Keratinocyte (primary cell): ENCODE results near the gene CUL4A. TPM values are rescaled to one million over a fixed set of nuclear protein-coding genes. Genes with fewer than 3 reads are reported as not detected.
A peak's percentile ranks its signal among the peaks of the same experiment; 100 is the strongest.

ENCODE experiments used
- DNase-seq: peaks from one replicate; pipeline ENCODE4 v3.0.0-alpha.2; 2011; ENCODE audit warnings: low read depth, missing footprints, low spot score
- FAIRE-seq: peaks from 2 replicates; lab custom pipeline; 2011; peaks lifted over from hg19 to GRCh38; lab: Jason Lieb, UNC
- H2AFZ ChIP-seq: 2 replicates; pipeline ENCODE4 v1.6.0; 2012; ENCODE audit warnings: low read length, control low read depth, inconsistent platforms; ENCODE audit not compliant: control insufficient read depth
- H3K27ac ChIP-seq: 2 replicates; pipeline ENCODE4 v1.5.1; 2011; ENCODE audit warnings: low read length; ENCODE audit not compliant: control insufficient read depth, insufficient read depth
- H3K27me3 ChIP-seq: 3 replicates; pipeline ENCODE4 v1.6.0; 2011; ENCODE audit warnings: low read length; ENCODE audit not compliant: control insufficient read depth, insufficient read depth; ENCODE audit errors: extremely low read depth
- H3K36me3 ChIP-seq, 2 experiments: 2 replicates in 1 of 2; 3 replicates in 1 of 2; pipeline ENCODE4 v1.5.1; 2011; ENCODE audit warnings: low read length in 2 of 2, mild to moderate bottlenecking in 1 of 2; ENCODE audit not compliant: control insufficient read depth in 2 of 2, insufficient read depth in 2 of 2; ENCODE audit errors: extremely low read depth in 1 of 2
- H3K4me1 ChIP-seq: 3 replicates; pipeline ENCODE4 v1.5.1; 2011; ENCODE audit warnings: low read length; ENCODE audit not compliant: control insufficient read depth, insufficient read depth; ENCODE audit errors: extremely low read depth
- H3K4me2 ChIP-seq: 3 replicates; pipeline ENCODE4 v1.6.0; 2011; ENCODE audit warnings: low read depth, low read length; ENCODE audit not compliant: control insufficient read depth, insufficient read depth; ENCODE audit errors: extremely low read depth
- H3K4me3 ChIP-seq, 3 experiments: fragments of 200-600 bp in 1 of 3; sonication (generic) in 1 of 3; 2 replicates in 2 of 3; 3 replicates in 1 of 3; pipeline ENCODE4 v1.5.1; 2011 to 2016; ENCODE audit warnings: low read length in 3 of 3, mild to moderate bottlenecking in 3 of 3, control low read depth in 2 of 3, inconsistent platforms in 1 of 3, low read depth in 1 of 3, mixed read lengths in 1 of 3, mixed run types in 1 of 3, moderate library complexity in 1 of 3; ENCODE audit not compliant: control insufficient read depth in 2 of 3, insufficient read depth in 2 of 3; ENCODE audit errors: extremely low read depth in 1 of 3
- H3K79me2 ChIP-seq: 2 replicates; pipeline ENCODE4 v1.6.0; 2012; ENCODE audit warnings: low read length; ENCODE audit not compliant: control insufficient read depth, insufficient read depth
- H3K9ac ChIP-seq: 3 replicates; pipeline ENCODE4 v1.6.0; 2011; ENCODE audit warnings: low read length; ENCODE audit not compliant: control insufficient read depth, insufficient read depth; ENCODE audit errors: extremely low read depth
- H3K9me1 ChIP-seq: 3 replicates; pipeline ENCODE4 v1.6.0; 2011; ENCODE audit warnings: low read length; ENCODE audit not compliant: control insufficient read depth, insufficient read depth; ENCODE audit errors: extremely low read depth
- H3K9me3 ChIP-seq: 2 replicates; pipeline ENCODE4 v1.5.1; 2012; ENCODE audit warnings: low read depth, low read length; ENCODE audit not compliant: control insufficient read depth
- H4K20me1 ChIP-seq: 3 replicates; pipeline ENCODE4 v1.6.0; 2011; ENCODE audit warnings: low read length; ENCODE audit not compliant: control insufficient read depth, insufficient read depth; ENCODE audit errors: extremely low read depth
- CTCF ChIP-seq, 3 experiments: IDR thresholded peaks in 1 of 3; conservative IDR thresholded peaks in 1 of 3; optimal IDR thresholded peaks in 1 of 3; 2 replicates in 2 of 3; 3 replicates in 1 of 3; pipeline versions ENCODE3 to v1.5.1; 2011; ENCODE audit warnings: low read length in 3 of 3, mild to moderate bottlenecking in 3 of 3, moderate library complexity in 2 of 3, control low read depth in 1 of 3, inconsistent platforms in 1 of 3; ENCODE audit not compliant: insufficient read depth in 2 of 3; ENCODE audit errors: extremely low read depth in 1 of 3
- EZH2 ChIP-seq: IDR thresholded peaks from one replicate; pipeline ENCODE4 v1.6.1; 2012; ENCODE audit warnings: inconsistent platforms, mild to moderate bottlenecking, low read length, moderate library complexity
- dilution Hi-C: fragments of 300-500 bp; cut with MboI; formaldehyde crosslinking; loops from one replicate; pipeline ENCODE4 v1.7.0; 2020; ENCODE audit warnings: low sequenced_read_pairs; ENCODE audit not compliant: extremely low pct_ligation_motif_present
- polyA plus RNA-seq, 5 experiments: library from polyadenylated mRNA; depleted of rRNA in 3 of 5; stranded (reverse) in 3 of 5; stranded (forward) in 1 of 5; unstranded in 1 of 5; fragments of >200 nt; gene quantifications; 1 replicate in 1 of 5; 2 replicates in 3 of 5; 3 replicates in 1 of 5; pipeline versions ENCODE4 v1.2.1 to v1.2.3, GENCODE V29; 2011 to 2012; ENCODE audit warnings: missing spikeins in 2 of 5, low read depth in 1 of 5, low replicate concordance in 1 of 5

Gene CUL4A
- polyA plus RNA-seq, 1 donor (not counting 4 experiments of a cell fraction or from before 2014, with no cell fraction given): 57.3 TPM

GRCh38 chr13:113298043-113298945 lies 88.9 kb downstream of the CUL4A start:
- Histone ChIP-seq H3K4me2 (peak overlapping the region; percentile 96), H3K9ac (peak overlapping the region; percentile 97), H3K27me3 (peaks cover 7% of the 10 kb centered on the region), H3K9me1 (no peaks in the 10 kb centered on the region), H3K4me1 (peaks cover 17% of the 10 kb centered on the region), H3K27ac (peak overlapping the region; percentile 90), H3K4me3 (peak overlapping the region; percentile 83 to 96 (median 94)), H2AFZ (no peak overlapping the region), H3K9me3 (no peaks in the 10 kb centered on the region), H3K79me2 (peaks cover 60% of the 10 kb centered on the region), H3K36me3 (peaks cover 0 to 2% of the 10 kb centered on the region in 2 experiments), H4K20me1 (peaks cover 15% of the 10 kb centered on the region)
- TF ChIP-seq CTCF (optimal IDR thresholded peaks at IDR 0.05 in 1 of 3, IDR thresholded peaks at IDR 0.05 in 1 of 3, conservative IDR thresholded peaks at IDR 0.05 in 1 of 3; ENCODE audit: extremely low read depth in 1 of 3, insufficient read depth in 2 of 3, low read length in 3 of 3): no peak
- no peak for TF ChIP-seq EZH2
- DNase-seq: no peak
- FAIRE-seq: peak; percentile 91
- dilution Hi-C loops: no loop called here

- H4K20me1 ChIP-seq: peaks cover 25% of the 10 kb centered on the region
- no peaks in the 10 kb centered on the region for H3K27me3 ChIP-seq
- FAIRE-seq (no peak), DNase-seq (no peak)
- H3K9me1 ChIP-seq: no peaks in the 10 kb centered on the region
- H3K4me1 ChIP-seq: peaks cover 21% of the 10 kb centered on the region
- no peak overlapping the region for H3K9ac ChIP-seq
- no peaks in the 10 kb centered on the region for H3K9me3 ChIP-seq
- H3K4me2 ChIP-seq: no peak overlapping the region
- H3K36me3 ChIP-seq: peaks cover 0 to 3% of the 10 kb centered on the region in 2 experiments
- H3K27ac ChIP-seq: no peak overlapping the region
- dilution Hi-C loops: no loop called here
- no peak overlapping the region for H3K4me3 ChIP-seq
- TF ChIP-seq CTCF (optimal IDR thresholded peaks at IDR 0.05 in 1 of 3, IDR thresholded peaks at IDR 0.05 in 1 of 3, conservative IDR thresholded peaks at IDR 0.05 in 1 of 3; ENCODE audit: extremely low read depth in 1 of 3, insufficient read depth in 2 of 3, low read length in 3 of 3): no peak
- TF ChIP-seq EZH2: no peak
- peaks cover 76% of the 10 kb centered on the region for H3K79me2 ChIP-seq
- no peak overlapping the region for H2AFZ ChIP-seq
Observed at GRCh38 chr13:113299951-113300350, 90.5 kb downstream of the CUL4A start.
